Measurements from ENCODE around the gene IRGQ.

IRGQ gene

DNA sequence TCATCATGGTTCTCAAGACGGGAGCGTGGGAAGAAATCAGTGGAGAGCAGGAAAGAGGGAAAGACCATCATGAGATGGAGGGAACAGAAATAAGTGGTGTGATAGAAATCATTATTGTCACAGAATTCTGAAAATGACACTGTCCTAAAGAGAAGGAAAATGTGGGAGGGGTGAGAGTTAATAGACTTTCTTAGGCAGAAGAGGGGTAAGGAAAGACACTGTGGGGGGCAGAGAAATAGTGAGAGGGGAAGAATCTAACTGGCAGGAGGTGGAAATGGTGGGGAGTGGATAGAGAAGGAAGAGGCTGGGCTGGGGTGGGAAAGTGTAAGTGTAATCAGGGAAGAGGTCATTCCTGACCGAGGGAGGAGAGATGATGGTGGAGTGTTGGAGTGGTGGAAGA, 17.1 kb downstream of the IRGQ start:
- TF ChIP-seq HDGF (IDR thresholded peaks at IDR 0.05; ENCODE audit: borderline replicate concordance) (no peak), FOXA1 (IDR thresholded peaks at IDR 0.05) (no peak), NFRKB (IDR thresholded peaks at IDR 0.05) (no peak), FOXK2 (IDR thresholded peaks at IDR 0.05) (no peak), L3MBTL2 (conservative IDR thresholded peaks at IDR 0.05) (no peak), LEF1 (IDR thresholded peaks at IDR 0.05; ENCODE audit: borderline replicate concordance) (no peak), FOXM1 (IDR thresholded peaks at IDR 0.05; ENCODE audit: borderline replicate concordance) (no peak), SUZ12 (IDR thresholded peaks at IDR 0.05) (no peak), ZNF384 (IDR thresholded peaks at IDR 0.05) (no peak), ELF4 (IDR thresholded peaks at IDR 0.05) (no peak), CTBP1 (IDR thresholded peaks at IDR 0.05; ENCODE audit: borderline replicate concordance) (no peak), ARNT (IDR thresholded peaks at IDR 0.05) (no peak), SP1 (IDR thresholded peaks at IDR 0.05) (no peak), BHLHE40 (IDR thresholded peaks at IDR 0.05; ENCODE audit: borderline replicate concordance) (no peak), TARDBP (IDR thresholded peaks at IDR 0.05) (no peak)
- TF ChIP-seq, protein P1, sequence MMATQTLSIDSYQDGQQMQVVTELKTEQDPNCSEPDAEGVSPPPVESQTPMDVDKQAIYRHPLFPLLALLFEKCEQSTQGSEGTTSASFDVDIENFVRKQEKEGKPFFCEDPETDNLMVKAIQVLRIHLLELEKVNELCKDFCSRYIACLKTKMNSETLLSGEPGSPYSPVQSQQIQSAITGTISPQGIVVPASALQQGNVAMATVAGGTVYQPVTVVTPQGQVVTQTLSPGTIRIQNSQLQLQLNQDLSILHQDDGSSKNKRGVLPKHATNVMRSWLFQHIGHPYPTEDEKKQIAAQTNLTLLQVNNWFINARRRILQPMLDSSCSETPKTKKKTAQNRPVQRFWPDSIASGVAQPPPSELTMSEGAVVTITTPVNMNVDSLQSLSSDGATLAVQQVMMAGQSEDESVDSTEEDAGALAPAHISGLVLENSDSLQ (IDR thresholded peaks at IDR 0.05) = no peak
- POLR2A ChIA-PET = interaction anchor here (1.7 kb wide), 1 partner anchor 17 kb away, joined by 8 read pairs; the partner anchor contains the start of genes IRGQ and ZNF576
- CTCF ChIA-PET = no interaction called here

GRCh38 chr19:43575955-43576878, 19.7 kb downstream of the IRGQ start:
- CTCF ChIA-PET = interaction anchor here (0.6 kb wide), 2 partner anchors 76 to 145 kb away, joined by 3 to 10 read pairs; no protein-coding TSS in a partner anchor
- DNase-seq (ENCODE audit: extremely low spot score) = no peak
- POLR2A ChIA-PET = interaction anchor here (2.8 kb wide), 1 partner anchor 20 kb away, joined by 16 read pairs; the partner anchor contains the start of genes IRGQ and ZNF576
- no peak for TF ChIP-seq TARDBP (IDR thresholded peaks at IDR 0.05)
- TF ChIP-seq BHLHE40 (IDR thresholded peaks at IDR 0.05; ENCODE audit: borderline replicate concordance) = no peak
- TF ChIP-seq L3MBTL2 (conservative IDR thresholded peaks at IDR 0.05) = peak; percentile 58
- no peak for TF ChIP-seq FOXM1 (IDR thresholded peaks at IDR 0.05; ENCODE audit: borderline replicate concordance)

More for the DNA sequence above, 17.1 kb downstream of the IRGQ start:
- DNase-seq (ENCODE audit: extremely low spot score) = no peak

DNA sequence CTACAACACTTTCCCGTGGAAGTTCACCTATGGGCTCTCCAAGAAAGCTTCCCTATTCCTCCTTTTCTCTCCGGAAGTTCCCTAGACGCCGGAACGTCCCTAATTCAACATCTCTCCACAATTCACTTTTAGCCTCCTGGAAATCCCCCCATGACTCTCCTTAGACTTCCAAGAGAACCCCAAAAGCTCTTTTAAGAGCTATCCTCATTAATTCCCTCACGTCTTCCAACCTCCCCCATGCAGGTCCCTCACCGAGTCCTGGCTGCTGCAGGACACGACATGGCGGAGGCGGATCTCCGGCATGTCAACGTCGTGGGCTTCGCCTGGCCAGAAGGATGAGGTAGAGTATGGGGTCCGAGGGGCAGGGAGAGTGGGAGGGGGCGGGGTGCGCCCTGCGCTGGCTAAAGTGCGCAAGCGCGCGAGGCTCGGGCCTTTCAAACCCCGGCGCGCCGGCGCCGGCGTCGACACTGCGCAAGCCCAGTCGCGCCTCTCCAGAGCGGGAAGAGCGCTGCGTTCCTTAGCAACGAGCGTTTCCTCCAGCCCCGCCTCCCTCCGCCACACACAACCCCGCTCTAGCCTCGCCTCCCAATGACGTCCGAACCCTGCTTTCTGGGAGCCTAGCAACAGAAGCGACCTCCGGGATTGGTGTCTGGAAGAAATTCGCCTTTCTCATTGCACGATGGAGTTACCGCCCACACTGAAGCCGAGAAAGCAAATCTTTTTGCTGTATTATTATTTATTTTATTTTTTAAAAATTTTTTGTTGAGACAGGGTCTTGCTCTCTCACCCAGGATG, 20.6 kb downstream of the IRGQ start, which contains the start of the genes PINLYP and XRCC1:
PINLYP (plus strand) TSS at position 646 of the 795 bp plus-strand sequence. CDS start 1,391 bp downstream, outside the sequence.
XRCC1 (minus strand) TSS at position 372 of the 795 bp plus-strand sequence; CDS start at position 303, 69 bp downstream.
- POLR2A ChIA-PET = interaction anchor here (0.9 to 2.8 kb wide), 3 partner anchors 18 to 43 kb away, joined by 3 to 16 read pairs (median 4); partner anchors contain the start of genes IRGQ, ZNF575 and ZNF576
- DNase-seq (ENCODE audit: extremely low spot score) = peak; percentile 99
- CTCF ChIA-PET = interaction anchor here (0.6 to 0.9 kb wide), 2 partner anchors 40 to 146 kb away, joined by 3 read pairs; no protein-coding TSS in a partner anchor
- TF ChIP-seq FOXA1 (IDR thresholded peaks at IDR 0.05) (no peak), TARDBP (IDR thresholded peaks at IDR 0.05) (no peak), ZNF384 (IDR thresholded peaks at IDR 0.05) (no peak), FOXK2 (IDR thresholded peaks at IDR 0.05) (no peak), HDGF (IDR thresholded peaks at IDR 0.05; ENCODE audit: borderline replicate concordance) (no peak), ELF4 (IDR thresholded peaks at IDR 0.05) (no peak), NFRKB (IDR thresholded peaks at IDR 0.05) (no peak), BHLHE40 (IDR thresholded peaks at IDR 0.05; ENCODE audit: borderline replicate concordance) (no peak), SUZ12 (IDR thresholded peaks at IDR 0.05) (no peak), L3MBTL2 (conservative IDR thresholded peaks at IDR 0.05) (no peak), CTBP1 (IDR thresholded peaks at IDR 0.05; ENCODE audit: borderline replicate concordance) (no peak), ARNT (IDR thresholded peaks at IDR 0.05) (no peak), FOXM1 (IDR thresholded peaks at IDR 0.05; ENCODE audit: borderline replicate concordance) (no peak), LEF1 (IDR thresholded peaks at IDR 0.05; ENCODE audit: borderline replicate concordance) (no peak), SP1 (IDR thresholded peaks at IDR 0.05) (no peak)
- TF ChIP-seq, protein P1 (IDR thresholded peaks at IDR 0.05) = no peak

DNA sequence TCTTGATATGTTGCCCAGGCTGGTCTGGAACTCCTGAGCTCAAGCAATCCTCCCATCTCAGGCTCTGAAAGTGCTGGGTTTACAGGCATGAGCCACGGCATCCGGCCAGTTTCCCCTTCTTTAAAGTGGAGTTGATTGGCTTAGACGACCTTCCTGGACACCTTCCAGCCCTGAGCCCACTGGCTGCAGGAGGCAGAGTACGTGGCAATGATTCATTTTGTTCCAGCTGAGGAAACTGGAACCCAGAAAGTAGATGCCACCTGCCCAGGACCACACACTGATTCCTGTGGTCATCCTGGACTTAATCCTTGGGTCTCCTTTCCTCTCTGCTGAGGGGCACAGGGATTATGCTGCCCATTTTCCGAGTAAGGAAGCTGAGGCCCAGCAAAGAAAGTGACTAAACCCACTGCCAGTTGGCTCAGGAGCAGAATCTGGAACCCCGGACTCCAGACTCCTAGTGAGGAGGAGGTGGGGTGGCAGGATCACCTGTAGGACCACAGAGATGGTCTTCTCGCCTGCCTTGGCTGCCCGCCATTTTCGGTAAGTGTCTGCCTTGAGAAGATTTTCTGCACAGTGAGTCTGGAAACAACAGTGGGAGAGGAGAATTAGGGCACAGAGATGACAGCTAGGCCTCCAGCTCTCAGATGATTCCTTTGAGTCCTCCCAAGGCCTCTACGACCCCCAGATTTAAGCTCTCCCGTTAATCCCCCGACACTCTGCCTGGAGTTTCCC, 21.3 kb downstream of the IRGQ start:
- TF ChIP-seq FOXM1 (IDR thresholded peaks at IDR 0.05; ENCODE audit: borderline replicate concordance) = no peak
- no peak for TF ChIP-seq L3MBTL2 (conservative IDR thresholded peaks at IDR 0.05)
- TF ChIP-seq SUZ12 (IDR thresholded peaks at IDR 0.05) = no peak
- TF ChIP-seq SP1 (IDR thresholded peaks at IDR 0.05) = no peak
- TF ChIP-seq, protein P1 (IDR thresholded peaks at IDR 0.05) = no peak
- no peak for TF ChIP-seq LEF1 (IDR thresholded peaks at IDR 0.05; ENCODE audit: borderline replicate concordance)
- no peak for TF ChIP-seq HDGF (IDR thresholded peaks at IDR 0.05; ENCODE audit: borderline replicate concordance)
- no peak for TF ChIP-seq ZNF384 (IDR thresholded peaks at IDR 0.05)
- DNase-seq (ENCODE audit: extremely low spot score) = no peak
- CTCF ChIA-PET = interaction anchor here (0.9 kb wide), 1 partner anchor 39 kb away, joined by 3 read pairs; no protein-coding TSS in a partner anchor
- POLR2A ChIA-PET = interaction anchor here (0.9 to 2.8 kb wide), 3 partner anchors 19 to 42 kb away, joined by 3 to 16 read pairs (median 4); partner anchors contain the start of genes IRGQ, ZNF575 and ZNF576

Measured in HEK293T (cell line).